SK-N-MC (cell line): ENCODE results near the gene DACT2.

Experiments used
- EZH2 ChIP-seq: fragments of 200-600 bp; sonication (generic); IDR thresholded peaks from one replicate; pipeline ENCODE4 v1.6.1; 2017; ENCODE audit warnings: antibody characterized with exemption
- FOXP2 ChIP-seq: optimal IDR thresholded peaks from 2 replicates; pipeline ENCODE3; 2011; ENCODE audit warnings: mild to moderate bottlenecking, moderate library complexity; ENCODE audit not compliant: insufficient read depth; ENCODE audit errors: extremely low read length, control extremely low read depth
- POLR2AphosphoS5 ChIP-seq: IDR thresholded peaks from 2 replicates; pipeline ENCODE4 v1.6.1; 2012; ENCODE audit warnings: mild to moderate bottlenecking, low read depth, low read length, borderline replicate concordance

GRCh38 chr6:168260420-168260987 is 59.1 kb downstream of the DACT2 start:
- TF ChIP-seq EZH2 (no peak), POLR2AphosphoS5 (no peak), FOXP2 (no peak)
